ELF-1 (cell line): ENCODE data around the gene AFAP1.

Source experiments
- DNase-seq: peaks from one replicate; pipeline ENCODE4 v3.0.0-alpha.2; 2016; ENCODE audit warnings: low read depth, low spot score

AFAP1 gene

DNA sequence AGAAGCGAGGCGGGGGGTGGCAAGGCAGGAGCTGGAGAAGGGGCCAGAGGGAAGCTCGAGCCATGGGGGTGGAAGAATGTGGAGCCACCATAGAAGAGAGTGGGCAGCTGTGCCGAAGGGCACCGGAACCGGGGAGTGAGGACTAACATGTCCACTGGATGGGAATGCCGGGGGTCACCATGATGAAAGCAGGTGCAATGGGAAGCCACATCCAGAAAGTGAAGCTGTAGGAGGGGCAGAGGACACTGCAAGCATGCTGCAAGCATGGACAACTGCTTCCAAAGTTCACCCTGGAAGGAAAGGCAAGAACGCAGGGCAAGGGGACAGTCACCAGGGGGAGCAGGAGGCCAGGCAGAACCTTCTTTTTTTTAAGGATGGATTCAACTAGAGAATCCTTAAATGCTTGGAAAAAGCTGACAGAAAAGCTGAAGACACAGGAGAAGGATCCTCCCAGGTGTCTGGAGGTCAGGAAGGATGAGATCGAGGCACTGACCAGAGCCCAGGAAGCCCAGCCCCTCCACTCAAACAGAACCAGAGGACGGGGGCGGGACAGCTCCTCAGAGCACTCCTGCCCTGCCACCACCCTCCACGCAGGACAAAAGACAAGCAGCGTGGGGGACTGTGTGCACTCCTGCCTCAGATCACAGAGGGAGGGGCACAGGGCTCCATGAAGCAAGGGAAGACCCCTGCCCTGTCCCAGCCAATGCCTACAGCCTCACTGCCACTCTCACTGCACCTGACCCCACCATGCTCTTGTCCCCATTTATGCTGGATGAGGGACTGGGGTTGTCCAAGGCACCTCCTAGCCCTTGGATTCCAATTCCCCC lies 169.2 kb downstream of the AFAP1 start:
- peak; percentile 32 for DNase-seq

DNA sequence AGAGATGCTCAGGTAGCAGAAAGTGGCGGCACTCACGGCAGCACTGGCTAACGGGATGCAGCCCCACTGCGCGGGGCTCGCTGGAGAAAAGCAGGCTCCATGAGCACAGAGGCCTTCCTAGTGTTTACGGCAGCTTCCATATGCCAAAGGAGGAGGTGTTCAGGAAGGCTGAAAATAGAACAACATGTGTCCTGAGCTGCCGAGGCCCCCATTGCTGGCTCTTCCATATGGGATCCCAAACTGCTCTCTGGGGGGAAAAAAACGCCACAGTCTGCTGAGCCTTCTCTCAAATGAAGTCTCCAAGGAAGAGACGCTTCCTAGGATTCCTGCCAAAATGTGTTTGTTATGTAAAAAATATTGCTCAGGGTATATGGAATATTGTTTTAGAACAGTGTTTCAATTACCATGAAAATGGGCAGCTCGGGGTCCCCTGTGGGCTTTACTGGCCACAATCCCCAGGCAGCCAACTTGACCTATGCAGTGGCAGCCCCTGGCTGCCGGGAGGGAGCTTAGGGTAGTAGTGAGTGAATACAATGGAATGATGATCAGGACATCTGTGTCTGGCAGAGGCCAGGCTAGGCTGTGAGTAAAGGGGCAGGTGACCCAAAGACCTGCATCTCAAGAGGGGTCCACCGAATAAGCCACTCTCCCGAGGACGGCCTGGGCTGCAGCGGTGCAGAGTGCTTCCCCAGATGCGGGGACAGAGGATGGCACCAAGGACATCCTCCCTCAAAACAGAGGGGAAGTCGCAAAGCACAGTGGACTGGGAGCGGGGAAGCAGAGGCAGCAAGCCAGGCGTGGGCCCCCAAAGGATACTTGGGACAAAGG lies 170.1 kb downstream of the AFAP1 start:
- DNase-seq: no peak

DNA sequence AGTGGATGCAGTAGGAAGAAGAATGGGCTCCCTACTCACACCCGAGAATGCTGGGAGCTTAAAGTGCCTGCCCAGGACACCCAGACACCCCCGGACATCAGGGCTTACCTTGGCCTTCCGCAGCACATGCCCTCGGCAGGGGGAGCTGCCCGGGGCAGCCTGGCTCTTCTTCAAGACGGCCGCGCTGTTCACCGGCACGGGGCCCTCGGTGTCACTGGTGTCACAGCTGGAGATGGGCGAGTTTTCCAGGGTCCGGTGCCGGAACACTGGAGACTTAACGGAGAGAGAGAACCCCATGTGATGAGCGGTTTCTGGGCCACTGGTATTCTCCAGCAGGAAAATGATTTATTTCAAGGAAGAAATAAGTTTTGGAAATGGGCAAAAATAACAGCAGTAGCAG lies 170.9 kb downstream of the AFAP1 start:
- no peak for DNase-seq

DNA sequence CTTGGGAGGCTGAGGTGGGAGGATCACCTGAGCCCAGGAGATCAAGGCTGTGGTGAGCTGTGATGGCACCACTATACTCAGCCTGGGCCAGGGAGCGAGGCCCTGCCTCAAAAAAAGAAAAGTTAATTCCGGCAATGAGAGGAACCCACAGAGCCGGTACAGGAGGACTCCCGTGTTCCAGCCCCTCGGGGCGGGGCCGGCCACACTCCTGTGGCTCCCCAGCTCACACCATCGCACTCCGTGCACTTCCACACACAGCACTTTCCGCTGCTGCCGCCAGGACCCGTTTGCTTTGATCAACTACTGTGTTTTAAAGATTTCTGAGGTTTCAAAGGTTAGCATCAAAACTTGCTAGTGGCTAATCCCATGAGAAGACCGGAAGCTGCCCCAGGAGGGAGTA lies 171.7 kb downstream of the AFAP1 start:
- DNase-seq: no peak

DNA sequence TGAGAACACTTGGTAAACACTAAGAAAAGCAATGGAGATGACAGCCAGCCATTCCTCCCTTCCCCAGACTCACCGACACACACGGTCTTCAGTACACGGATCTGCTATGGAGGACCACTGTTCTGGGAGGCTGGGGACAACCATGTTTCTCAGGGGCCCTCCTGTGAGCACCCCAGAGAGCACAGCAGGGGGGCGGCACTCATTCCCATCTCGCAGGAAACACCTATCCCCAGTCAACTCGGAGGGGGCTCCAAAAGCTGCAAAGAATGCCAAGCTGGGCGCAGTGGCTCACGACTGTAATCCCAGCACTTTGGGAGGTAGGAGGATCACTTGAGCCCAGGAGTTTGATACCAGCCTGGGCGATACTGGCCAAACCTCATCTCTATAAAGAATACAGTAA lies 172.1 kb downstream of the AFAP1 start:
- DNase-seq: no peak

DNA sequence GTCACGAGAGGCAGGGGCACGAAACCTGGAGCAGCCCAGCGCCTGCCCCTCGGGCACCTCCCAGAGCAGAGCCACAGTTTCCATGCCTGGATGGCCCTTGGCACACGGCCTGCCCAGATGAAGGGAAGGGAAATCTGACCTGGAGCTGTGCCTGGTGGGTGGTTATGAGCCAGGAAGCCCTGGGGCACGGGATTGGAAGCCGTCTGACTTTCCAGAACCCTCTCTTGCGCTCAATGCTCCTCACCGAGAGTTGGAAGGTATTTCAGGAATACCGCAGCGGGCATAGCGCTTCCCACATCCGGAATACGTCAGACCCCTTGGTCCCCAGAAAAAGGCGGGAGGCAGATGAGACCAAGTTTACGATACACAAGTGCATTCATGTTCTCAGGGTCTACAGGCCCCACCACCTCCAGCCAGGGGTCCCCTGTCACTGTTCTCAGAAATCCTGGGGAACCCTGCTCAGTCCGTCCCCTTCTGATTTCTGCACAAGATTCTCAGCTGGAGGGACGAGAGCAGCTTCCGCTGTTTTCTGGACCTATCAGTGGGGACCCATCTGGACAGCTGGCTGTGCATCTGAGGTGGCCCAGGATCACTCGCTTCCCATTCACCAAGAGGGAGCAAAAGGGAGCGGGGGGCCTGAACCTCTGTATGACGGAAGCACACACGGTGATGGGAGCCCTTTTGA lies 172.9 kb downstream of the AFAP1 start:
- DNase-seq: no peak

DNA sequence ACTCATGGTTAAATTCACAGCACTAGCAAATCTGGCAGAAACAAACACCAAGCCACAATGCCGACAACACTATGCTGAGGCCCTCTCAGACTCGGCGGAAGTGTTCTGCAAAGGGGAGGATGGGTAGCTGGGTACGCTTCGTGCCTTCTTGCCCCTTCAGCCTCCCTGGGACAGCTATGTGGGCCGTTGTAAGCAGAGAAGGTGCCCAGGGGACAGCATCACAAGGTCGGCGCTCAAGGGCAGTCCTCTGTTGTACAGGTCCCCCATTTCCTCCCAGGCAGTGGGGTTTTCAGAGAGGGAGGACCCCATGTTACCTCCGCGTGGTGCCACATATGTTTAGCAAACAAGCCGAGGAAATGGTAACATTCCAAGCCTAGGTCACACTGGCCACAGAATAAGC lies 173.6 kb downstream of the AFAP1 start:
- no peak for DNase-seq

DNA sequence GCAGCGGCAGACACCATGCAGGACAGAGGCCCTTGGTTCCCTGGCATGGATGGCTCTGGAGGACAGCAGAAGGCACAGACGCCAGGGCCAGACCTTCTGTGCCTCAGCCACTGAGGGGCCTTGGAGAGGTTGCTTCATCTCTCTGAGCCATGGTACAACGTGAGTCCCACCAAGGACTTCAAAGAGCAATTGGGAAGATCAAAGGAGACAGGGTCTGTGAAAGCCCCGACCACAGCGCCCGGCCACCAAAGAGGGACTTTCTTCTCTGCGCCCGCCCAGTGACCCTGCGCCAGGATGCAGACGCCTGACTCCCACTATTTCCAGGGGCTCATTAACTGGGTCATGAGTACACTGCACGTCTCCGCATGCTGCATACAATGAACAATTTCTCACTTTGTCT lies 174.0 kb downstream of the AFAP1 start:
- DNase-seq: no peak

DNA sequence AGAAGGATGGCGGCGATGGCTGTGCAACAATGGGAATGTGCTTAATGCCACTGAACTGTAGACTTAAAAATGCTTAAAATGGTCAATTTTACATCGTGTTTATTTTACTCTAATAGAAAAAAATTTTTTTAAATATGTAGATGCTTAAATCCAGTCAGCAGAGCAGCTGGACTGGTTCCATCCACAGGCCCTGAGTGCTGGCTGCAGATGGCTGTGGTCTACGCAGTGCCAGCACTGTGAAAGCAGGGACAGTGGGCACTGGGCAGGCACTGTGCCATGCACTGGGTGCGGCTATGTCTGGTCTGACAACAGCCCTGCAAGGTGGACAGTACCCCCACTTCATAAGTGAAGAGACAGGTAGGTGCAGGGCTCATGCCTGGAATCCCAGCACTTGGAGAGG lies 175.2 kb downstream of the AFAP1 start:
- no peak for DNase-seq

DNA sequence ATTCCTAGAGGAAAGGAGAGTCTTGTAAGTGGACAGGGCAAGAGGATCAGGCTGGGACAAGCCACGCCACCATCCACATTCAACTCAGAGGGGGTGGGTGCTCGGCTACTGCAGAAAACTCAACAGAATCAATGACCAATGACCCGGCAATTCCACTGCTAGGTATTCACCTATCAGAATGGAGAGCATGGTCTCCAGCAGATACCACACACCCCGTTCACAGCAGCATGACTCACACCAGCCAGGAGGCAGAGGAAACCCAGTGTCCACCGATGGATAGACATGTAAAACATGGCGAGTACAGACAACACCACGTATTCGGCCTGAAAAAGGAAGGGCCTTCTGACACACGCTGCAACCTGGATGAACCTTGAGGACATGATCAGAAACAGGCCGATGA lies 175.9 kb downstream of the AFAP1 start:
- no peak for DNase-seq

DNA sequence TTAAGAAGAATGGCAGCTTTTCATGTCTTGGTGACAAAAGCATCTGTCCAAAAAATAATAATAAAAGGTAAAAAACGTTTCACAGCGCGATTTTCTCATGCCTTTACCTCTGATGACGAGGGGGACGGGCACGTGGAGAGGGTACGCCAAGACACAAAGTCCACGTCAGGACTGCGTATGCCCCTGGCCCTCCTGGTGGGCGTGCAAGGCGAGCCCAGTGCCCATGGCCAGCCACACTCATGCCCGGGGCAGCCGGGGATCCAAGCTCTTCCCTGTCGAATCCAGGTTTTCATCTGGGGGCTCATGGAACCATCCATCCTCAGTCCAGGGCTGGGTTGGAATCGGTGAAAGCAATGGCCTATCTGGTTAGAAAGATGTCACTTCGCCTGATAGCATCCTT lies 176.6 kb downstream of the AFAP1 start:
- no peak for DNase-seq

DNA sequence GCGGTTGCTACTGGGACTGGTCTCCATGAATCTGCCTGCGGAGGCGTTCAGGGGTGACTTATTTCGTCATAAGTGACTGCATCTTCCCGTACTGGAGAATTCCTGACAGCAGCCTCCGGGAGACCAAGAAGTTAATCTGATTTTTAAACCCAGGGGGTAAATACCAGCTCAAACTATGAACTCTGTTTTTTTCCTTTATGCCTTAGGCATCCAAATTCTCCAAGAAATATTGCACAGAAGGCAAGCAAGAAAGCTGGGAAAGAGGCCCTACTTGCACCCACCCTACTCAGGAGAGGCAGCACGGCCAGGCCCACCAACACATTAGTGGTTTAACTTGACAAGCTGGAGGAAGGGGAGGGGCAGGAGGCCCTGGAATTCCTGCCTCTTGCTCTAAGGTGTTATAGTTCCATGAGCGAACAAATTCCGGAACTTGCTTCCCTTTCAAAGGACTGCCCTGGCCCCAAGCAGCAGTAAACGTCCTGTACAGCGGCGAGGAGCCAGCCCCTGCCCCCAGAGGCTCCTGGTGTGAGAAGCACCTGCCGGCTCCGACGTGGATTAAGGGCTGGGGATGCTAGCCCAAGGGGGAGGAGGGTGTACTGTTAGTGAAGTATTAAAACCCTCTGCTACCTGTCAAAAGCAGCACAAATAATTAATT lies 177.2 kb downstream of the AFAP1 start:
- no peak for DNase-seq

DNA sequence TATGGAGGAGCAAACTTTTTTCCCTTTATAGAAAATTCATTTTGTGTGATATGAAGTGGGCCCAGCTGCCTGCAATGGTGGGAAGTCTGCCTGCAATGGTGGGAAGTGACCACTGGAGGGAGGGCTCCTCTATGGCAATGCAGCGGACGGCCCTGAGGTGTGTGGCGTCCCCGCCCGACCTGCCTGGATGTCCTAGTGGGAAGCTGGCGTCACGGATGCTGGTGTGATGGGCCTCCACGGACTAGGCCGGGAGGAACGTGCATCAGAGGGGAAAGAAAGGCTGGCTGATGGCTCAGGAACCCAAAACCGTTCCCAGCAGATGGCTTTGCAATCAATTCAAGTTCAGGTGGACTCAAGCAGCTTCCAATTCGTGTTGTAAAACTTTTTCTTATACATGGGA lies 177.9 kb downstream of the AFAP1 start:
- peak; percentile 69 for DNase-seq

DNA sequence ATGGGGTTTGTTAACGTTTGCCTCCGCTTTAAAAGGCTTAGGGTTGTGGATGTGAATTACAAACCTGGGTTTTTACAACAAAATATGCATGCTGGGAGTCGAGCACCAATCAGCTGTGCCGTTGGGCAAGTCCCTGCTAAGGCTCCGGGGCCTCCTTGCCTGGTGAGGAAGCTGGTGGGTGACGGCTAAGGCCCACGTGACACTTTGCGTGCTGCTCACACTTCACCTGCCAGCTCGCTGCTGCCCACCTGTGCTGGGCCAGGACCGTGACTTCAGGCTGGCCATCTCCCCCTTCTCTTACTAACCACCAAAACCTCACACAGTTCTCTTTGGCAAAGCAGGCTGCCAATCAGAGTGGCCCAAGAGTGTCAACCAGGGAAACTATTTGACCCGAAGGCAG lies 178.3 kb downstream of the AFAP1 start:
- no peak for DNase-seq

DNA sequence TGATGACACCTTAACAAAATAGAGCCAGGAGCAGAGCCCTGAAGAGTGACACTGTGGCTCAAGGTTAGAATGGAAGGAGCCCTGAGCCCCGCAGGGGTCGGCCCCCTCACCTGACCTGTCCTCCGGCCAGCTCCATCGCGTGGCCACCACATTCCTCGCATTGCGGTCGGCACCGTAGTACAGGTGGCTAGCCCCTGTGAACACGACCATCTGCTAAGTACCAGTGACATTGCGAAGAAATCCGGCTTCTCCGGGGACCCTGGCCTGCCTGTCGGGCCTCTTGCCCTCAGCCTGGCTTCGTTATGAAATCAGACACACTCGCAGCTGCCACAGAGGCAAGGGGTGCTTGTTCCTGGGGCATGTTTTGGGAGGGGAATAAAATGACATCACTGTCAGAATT lies 179.0 kb downstream of the AFAP1 start:
- no peak for DNase-seq

DNA sequence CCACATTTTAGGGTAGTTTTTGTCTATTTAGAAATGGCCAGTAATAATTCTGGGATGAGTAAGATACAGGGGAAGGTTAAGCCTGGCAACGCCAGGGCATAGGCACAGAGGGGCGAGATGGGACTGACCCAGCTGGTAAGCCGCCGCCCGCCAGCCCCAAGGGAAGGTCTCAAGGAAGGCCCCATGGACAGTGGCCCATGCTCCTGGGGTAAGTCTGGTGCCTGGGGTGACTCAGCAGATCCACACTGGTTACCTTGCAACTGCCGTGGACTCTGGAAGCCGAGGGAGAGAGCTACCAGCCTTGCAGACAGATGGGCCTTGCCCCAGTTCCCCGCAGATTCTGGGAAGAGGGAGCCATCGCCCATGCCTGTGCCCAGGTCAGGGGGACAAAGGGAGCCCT lies 179.4 kb downstream of the AFAP1 start:
- no peak for DNase-seq

DNA sequence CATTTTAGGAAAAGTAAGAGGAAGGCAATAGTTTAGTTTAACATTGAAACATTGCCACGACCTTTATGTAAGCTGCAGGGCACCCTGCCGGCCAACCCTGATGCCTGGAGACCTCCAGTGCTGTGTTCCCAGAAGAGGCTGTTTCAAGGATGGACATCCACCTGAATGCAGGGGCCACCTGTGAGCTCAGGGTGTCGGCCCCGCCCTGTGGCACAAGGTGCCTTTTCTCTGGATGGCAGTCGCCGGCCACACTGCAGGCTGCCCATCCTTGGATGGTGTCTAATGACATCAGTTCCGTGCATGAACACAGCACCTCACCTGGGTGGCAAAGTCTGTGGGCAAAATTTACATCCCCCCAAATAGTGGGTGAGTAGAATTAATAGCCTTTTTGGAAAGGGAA lies 180.0 kb downstream of the AFAP1 start:
- DNase-seq: no peak

DNA sequence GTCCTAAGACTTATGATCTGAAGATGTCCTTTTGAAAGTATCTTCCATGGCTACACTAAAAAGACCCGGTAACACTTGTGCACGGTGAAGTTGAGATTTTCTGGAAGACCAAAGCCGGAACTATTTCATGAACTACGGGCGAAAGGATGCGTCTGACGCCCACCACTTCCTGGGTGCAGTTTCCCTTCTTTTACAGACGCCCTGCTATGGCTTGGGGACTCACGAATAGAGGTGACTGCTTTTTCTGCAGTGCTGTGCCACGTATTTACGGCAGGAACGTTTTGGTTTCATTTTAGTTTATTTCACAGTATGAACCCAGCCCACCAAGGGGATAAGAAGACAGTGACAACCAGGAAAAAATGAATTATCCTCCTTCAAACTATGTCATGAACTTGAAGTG lies 180.4 kb downstream of the AFAP1 start:
- no peak for DNase-seq

DNA sequence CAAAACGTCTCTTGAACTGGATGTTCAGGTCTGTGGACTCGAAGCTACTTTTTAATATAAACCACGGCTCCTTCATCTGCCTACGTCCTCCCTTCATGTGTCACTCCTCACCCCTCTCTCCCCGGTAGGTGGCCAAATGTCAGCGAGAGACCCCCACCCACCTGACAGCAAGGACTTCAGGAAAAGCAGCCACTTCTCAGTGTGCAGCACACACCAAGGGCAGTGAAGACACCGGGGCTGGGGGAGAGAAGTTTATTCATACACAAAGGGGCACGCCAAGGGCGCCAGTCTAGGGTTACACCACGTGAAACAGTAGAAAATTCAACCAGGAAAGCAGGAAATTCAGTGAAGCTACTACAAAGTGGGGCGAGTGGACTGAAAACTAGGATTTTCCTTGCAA lies 181.2 kb downstream of the AFAP1 start:
- no peak for DNase-seq

DNA sequence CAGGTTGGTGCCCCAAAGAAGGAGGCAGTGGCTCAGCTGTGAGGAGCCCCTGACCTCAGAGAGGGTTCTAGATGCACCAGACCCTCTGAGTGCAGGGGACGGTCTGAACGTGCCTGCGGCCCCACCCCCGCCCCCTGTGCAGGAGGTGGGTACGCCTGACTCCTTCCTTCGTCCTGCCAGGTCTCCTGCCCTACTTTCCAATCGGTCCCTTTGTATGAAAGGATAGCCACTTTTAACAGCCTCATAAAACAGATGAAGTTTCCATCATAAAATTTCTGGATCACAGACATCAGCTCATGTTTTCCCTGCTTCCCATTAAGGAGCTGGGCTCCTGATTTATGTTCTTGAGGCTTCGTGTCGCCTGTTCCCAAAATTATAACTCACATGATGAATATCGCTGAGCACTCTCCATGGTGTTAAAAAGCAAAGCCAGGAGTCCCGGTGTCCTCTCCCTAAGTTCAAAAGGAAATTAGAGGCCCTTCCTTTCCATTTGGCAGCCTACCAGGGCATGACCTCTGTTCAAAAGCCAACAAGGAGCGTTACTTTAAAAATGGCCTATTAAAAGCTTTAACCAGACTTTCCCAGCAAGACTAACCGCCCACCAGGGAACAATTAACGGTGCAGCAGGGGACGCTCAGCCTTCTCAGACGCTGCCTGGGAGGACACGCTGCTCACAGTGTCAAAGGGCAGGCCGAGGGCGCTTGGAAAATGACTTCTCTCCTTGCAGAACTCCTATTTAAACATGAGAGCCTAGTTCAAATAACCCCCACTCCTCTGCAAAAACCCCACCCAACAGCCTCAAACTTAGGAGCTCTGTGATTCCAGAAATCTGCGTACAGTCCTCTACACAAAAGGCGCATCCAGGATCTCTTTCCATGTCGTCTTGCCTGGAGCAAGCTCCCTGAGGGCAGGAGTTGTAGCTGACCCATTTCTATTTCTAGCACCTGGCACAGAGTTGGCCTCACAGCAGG lies 181.9 kb downstream of the AFAP1 start:
- no peak for DNase-seq
